BLaER1 treated with 17β-estradiol and CSF1 and Interleukin-3, amounts not matched to agents 10 nM and 100 nM (cell line): ENCODE results near the gene DOLK.

ENCODE experiments used
- H3K27ac ChIP-seq, 11 experiments: shearing (Covaris generic); formaldehyde crosslinking; 2 replicates each; pipeline ENCODE4 v1.8.1; 2022
- H3K27me3 ChIP-seq, 11 experiments: shearing (Covaris generic); formaldehyde crosslinking; 2 replicates each; pipeline ENCODE4 v1.8.1; 2022
- H3K36me3 ChIP-seq, 11 experiments: shearing (Covaris generic); formaldehyde crosslinking; 2 replicates each; pipeline ENCODE4 v1.8.1; 2022
- H3K4me1 ChIP-seq, 10 experiments: shearing (Covaris generic); formaldehyde crosslinking; 2 replicates each; pipeline ENCODE4 v1.8.1; 2022
- H3K4me2 ChIP-seq, 11 experiments: shearing (Covaris generic); formaldehyde crosslinking; 2 replicates each; pipeline ENCODE4 v1.8.1; 2022
- H3K4me3 ChIP-seq, 10 experiments: shearing (Covaris generic); formaldehyde crosslinking; 2 replicates each; pipeline ENCODE4 v1.8.1; 2022
- H3K9ac ChIP-seq, 11 experiments: shearing (Covaris generic); formaldehyde crosslinking; 2 replicates each; pipeline ENCODE4 v1.8.1; 2022
- H3K9me3 ChIP-seq, 11 experiments: shearing (Covaris generic); formaldehyde crosslinking; replicated peaks in 1 of 11; 2 replicates each; pipeline ENCODE4 v1.8.1; 2022
- H4K20me1 ChIP-seq, 11 experiments: shearing (Covaris generic); formaldehyde crosslinking; 2 replicates each; pipeline ENCODE4 v1.8.1; 2022
- Cebpa-rat ChIP-seq, 11 experiments: shearing (Covaris generic); IDR thresholded peaks; 2 replicates each; pipeline ENCODE4 v1.8.1; 2022

Gene DOLK

DNA sequence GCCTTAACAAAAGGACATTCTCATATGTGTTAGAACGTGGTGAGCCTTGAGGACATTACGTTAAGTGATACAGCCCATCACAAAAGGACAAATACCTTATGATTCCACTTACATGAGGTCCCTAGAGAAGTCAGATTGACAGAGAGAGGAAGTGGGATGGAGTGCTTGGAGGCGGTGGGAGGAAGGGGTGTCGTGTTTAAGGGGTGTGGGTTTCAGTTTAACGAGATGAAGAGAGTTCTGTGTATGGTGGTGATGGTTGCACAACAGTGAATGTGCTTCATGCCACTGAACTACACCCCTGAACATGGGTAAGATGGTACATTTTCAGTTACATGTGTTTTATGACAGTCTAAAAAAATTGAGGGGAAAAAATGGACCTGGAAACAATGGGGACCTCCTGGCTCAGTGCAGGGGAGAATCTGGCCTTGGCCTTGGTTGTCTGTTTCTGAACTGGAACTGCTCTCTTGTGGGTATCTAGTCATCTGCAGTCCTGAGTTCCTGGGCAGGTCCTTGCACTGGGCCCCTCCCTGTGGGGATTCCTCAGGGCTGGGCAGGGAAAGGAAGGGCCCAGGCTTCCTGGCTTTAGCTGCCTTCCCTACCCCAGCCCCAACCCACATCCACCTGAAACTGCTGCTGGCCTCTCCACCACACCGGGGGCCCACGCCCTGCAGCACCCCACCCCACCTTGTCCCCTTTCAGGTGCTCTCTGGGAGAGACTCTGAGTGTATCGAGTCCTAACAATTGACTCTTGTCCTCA lies 47.7 kb downstream of the DOLK start:
- Histone ChIP-seq H3K27ac (peak overlapping the region in 9 of 11 experiments; percentile 51 to 85 (median 76); a peak in 19 of 22 replicates), H3K9ac (peak overlapping the region in 10 of 11 experiments; percentile 12 to 66 (median 57); a peak in 19 of 22 replicates), H3K36me3 (peaks cover 27 to 45% (median 41%) of the 10 kb centered on the region in 11 experiments), H3K4me2 (peak overlapping the region; percentile 75 to 96 (median 87)), H3K9me3 (no peaks in the 10 kb centered on the region), H3K4me1 (peaks cover 39 to 71% (median 64%) of the 10 kb centered on the region in 10 experiments), H3K27me3 (no peaks in the 10 kb centered on the region), H3K4me3 (peak overlapping the region in 3 of 10 experiments; percentile 10 to 51 (median 24); a peak in 4 of 20 replicates), H4K20me1 (peaks cover 0 to 65% (median 27%) of the 10 kb centered on the region in 11 experiments; a peak in 15 of 22 replicates)
- peak in 4 of 11 experiments; percentile 22 to 66 (median 42); a peak in 3 of 22 replicates for TF ChIP-seq Cebpa-rat (IDR thresholded peaks at IDR 0.05)

DNA sequence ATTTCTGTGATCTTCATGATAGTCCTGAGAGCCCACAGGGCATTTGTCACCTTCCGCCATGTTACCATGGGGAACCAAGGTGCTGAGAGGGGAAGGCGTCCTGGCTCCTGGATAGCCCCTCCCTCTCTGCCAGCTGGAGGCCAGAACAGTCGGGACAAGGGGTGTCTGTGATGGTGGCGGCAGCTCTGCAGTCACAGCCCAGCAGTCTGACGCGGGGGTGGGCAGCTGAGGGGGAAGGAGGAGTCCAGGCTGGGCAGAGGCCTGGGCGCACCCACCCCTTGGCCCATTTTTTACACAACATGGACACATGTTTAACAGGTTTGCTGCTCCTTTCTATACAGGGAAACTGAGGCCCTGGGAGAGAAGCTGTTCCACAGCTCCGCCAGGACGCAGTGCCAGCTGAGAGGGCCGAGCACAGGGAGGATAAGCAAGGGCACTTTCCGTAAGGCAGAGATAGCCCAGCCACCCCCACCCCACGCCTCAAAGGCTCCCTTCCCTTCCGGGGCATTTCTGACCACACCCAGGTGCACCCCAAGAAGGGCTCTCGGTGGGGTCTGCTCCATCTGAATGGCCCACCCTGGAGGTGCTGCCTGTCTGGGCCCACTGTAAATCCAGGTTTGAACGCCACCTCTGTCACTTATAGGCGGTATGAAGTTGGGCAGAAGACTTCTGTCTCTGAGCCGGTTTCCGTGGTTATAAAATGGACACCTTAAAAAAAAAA lies 48.4 kb downstream of the DOLK start:
- Histone ChIP-seq H3K9ac (peak overlapping the region in 10 of 11 experiments; percentile 12 to 66 (median 57); a peak in 20 of 22 replicates), H3K4me2 (peak overlapping the region; percentile 75 to 96 (median 87)), H3K4me1 (peaks cover 39 to 69% (median 62%) of the 10 kb centered on the region in 10 experiments), H3K27me3 (no peaks in the 10 kb centered on the region), H4K20me1 (peaks cover 0 to 65% (median 27%) of the 10 kb centered on the region in 11 experiments; a peak in 15 of 22 replicates), H3K9me3 (no peaks in the 10 kb centered on the region), H3K27ac (peak overlapping the region in 10 of 11 experiments; percentile 8 to 85 (median 76); a peak in 19 of 22 replicates), H3K4me3 (peak overlapping the region in 4 of 10 experiments; percentile 10 to 51 (median 26); a peak in 5 of 20 replicates), H3K36me3 (peaks cover 27 to 51% (median 45%) of the 10 kb centered on the region in 11 experiments)
- no peak for TF ChIP-seq Cebpa-rat (IDR thresholded peaks at IDR 0.05)

DNA sequence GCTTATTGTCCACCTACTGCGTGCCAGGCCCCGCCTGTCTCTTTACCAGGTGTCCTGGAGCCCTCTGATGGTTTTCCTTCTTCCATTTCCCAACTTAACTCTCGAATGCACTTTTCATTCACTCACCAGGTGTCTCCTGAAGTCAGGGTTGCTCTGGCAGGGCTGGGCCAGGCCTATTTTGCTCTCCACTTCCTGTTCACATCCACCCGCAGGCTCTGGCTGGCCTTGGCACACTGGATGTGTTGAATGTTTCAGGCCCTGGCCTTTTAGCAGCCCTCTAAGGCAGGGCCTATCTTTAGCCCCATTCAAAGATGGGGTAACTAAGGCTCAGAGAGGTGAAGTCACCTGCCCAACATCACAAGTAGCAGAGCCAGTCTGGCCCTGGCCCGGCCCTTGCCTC lies 49.0 kb downstream of the DOLK start:
- peak overlapping the region in 10 of 11 experiments; percentile 12 to 66 (median 57); a peak in 15 of 22 replicates for H3K9ac ChIP-seq
- H3K4me2 ChIP-seq, result peak overlapping the region; percentile 75 to 96 (median 87)
- no peak for TF ChIP-seq Cebpa-rat (IDR thresholded peaks at IDR 0.05)

GRCh38 chr9:128895556-128895955 lies 51.8 kb downstream of the DOLK start:
- Histone ChIP-seq H3K27me3 (no peaks in the 10 kb centered on the region), H3K9ac (no peak overlapping the region), H3K4me2 (no peak overlapping the region), H4K20me1 (peaks cover 0 to 71% (median 32%) of the 10 kb centered on the region in 11 experiments; a peak in 16 of 22 replicates), H3K4me3 (no peak overlapping the region), H3K36me3 (peaks cover 53 to 86% (median 78%) of the 10 kb centered on the region in 11 experiments), H3K9me3 (no peaks in the 10 kb centered on the region), H3K4me1 (peaks cover 34 to 59% (median 45%) of the 10 kb centered on the region in 10 experiments), H3K27ac (no peak overlapping the region)
- TF ChIP-seq Cebpa-rat (IDR thresholded peaks at IDR 0.05), result no peak

More for the DNA sequence above, 49.0 kb downstream of the DOLK start:
- Histone ChIP-seq H3K4me3 (peak overlapping the region in 3 of 10 experiments; percentile 10 to 51 (median 24); a peak in 2 of 20 replicates), H3K36me3 (peaks cover 29 to 58% (median 51%) of the 10 kb centered on the region in 11 experiments), H4K20me1 (peaks cover 0 to 68% (median 28%) of the 10 kb centered on the region in 11 experiments; a peak in 18 of 22 replicates), H3K9me3 (no peaks in the 10 kb centered on the region), H3K27ac (peak overlapping the region in 10 of 11 experiments; percentile 8 to 85 (median 76); a peak in 19 of 22 replicates), H3K27me3 (no peaks in the 10 kb centered on the region), H3K4me1 (peaks cover 39 to 65% (median 62%) of the 10 kb centered on the region in 10 experiments)
